ENCODE measurements around the gene LETM1.
A peak's percentile ranks its signal among the peaks of the same experiment; 100 is the strongest.

Gene LETM1

GRCh38 chr4:1856071-1856942 lies at the start of gene LETM1:
LETM1 (minus strand) TSS chr4:1856156; CDS start chr4:1855950, 206 bp downstream.
- DNase-seq (ENCODE audit: low read depth in 2 of 2): peak; percentile 92 to 94

- no peak for DNase-seq (ENCODE audit: low read depth in 2 of 2)
These were observed 48.1 kb upstream of the LETM1 start for GRCh38 chr4:1904042-1904441.

GRCh38 chr4:1903035-1903434 lies 47.1 kb upstream of the LETM1 start:
- DNase-seq (ENCODE audit: low read depth in 2 of 2): peak in 1 of 2 donors; percentile 3

GRCh38 chr4:1902243-1902642 lies 46.3 kb upstream of the LETM1 start:
- DNase-seq (ENCODE audit: low read depth in 2 of 2): no peak

- no peak for DNase-seq (ENCODE audit: low read depth in 2 of 2)
These were observed 45.2 kb upstream of the LETM1 start for GRCh38 chr4:1901127-1901526.

GRCh38 chr4:1900624-1901023 lies 44.7 kb upstream of the LETM1 start:
- DNase-seq (ENCODE audit: low read depth in 2 of 2): no peak

- DNase-seq (ENCODE audit: low read depth in 2 of 2): no peak
These were observed 44.1 kb upstream of the LETM1 start for GRCh38 chr4:1900087-1900433.

- DNase-seq (ENCODE audit: low read depth in 2 of 2): peak; percentile 40 to 42
These were observed 43.5 kb upstream of the LETM1 start for GRCh38 chr4:1899149-1900086.

- no peak for DNase-seq (ENCODE audit: low read depth in 2 of 2)
These were observed 42.7 kb upstream of the LETM1 start for GRCh38 chr4:1898681-1899080.

GRCh38 chr4:1898007-1898406 lies 42.1 kb upstream of the LETM1 start:
- DNase-seq (ENCODE audit: low read depth in 2 of 2): no peak

GRCh38 chr4:1896658-1896991 lies 40.7 kb upstream of the LETM1 start:
- DNase-seq (ENCODE audit: low read depth in 2 of 2): no peak

GRCh38 chr4:1895971-1896657 lies 40.2 kb upstream of the LETM1 start:
- DNase-seq (ENCODE audit: low read depth in 2 of 2): no peak

- DNase-seq (ENCODE audit: low read depth in 2 of 2): no peak
These were observed 35.1 kb upstream of the LETM1 start for GRCh38 chr4:1890979-1891570.

GRCh38 chr4:1887052-1887451 lies 31.1 kb upstream of the LETM1 start:
- DNase-seq (ENCODE audit: low read depth in 2 of 2): no peak

GRCh38 chr4:1885414-1885813 lies 29.5 kb upstream of the LETM1 start:
- DNase-seq (ENCODE audit: low read depth in 2 of 2): no peak

GRCh38 chr4:1883583-1883982 lies 27.6 kb upstream of the LETM1 start:
- no peak for DNase-seq (ENCODE audit: low read depth in 2 of 2)

GRCh38 chr4:1882850-1883271 lies 26.9 kb upstream of the LETM1 start:
- DNase-seq (ENCODE audit: low read depth in 2 of 2): no peak

GRCh38 chr4:1880332-1880731 lies 24.4 kb upstream of the LETM1 start:
- DNase-seq (ENCODE audit: low read depth in 2 of 2): no peak

- no peak for DNase-seq (ENCODE audit: low read depth in 2 of 2)
These were observed 23.5 kb upstream of the LETM1 start for GRCh38 chr4:1879485-1879884.

- no peak for DNase-seq (ENCODE audit: low read depth in 2 of 2)
These were observed 18.2 kb upstream of the LETM1 start for GRCh38 chr4:1874201-1874600.

- DNase-seq (ENCODE audit: low read depth in 2 of 2): no peak
These were observed 17.8 kb upstream of the LETM1 start for GRCh38 chr4:1873776-1874175.

- DNase-seq (ENCODE audit: low read depth in 2 of 2): no peak
These were observed 17.3 kb upstream of the LETM1 start for GRCh38 chr4:1873291-1873690.
